Progenitor cell of endocrine pancreas (in vitro differentiated cells): ENCODE measurements around the gene LRMDA. TPM values are rescaled to one million over a fixed set of nuclear protein-coding genes. Genes with fewer than 3 reads are reported as not detected.

ENCODE experiments used
- DNase-seq: peaks from one replicate; pipeline ENCODE4 v3.0.0; 2021; ENCODE audit warnings: low spot score; ENCODE audit not compliant: unreplicated experiment
- H3K27ac Mint-ChIP-seq: 2 replicates; pipeline ENCODE4 v1.8.0; 2021; ENCODE audit warnings: mild to moderate bottlenecking, moderate library complexity, mixed read lengths
- H3K27me3 Mint-ChIP-seq: 2 replicates; pipeline ENCODE4 v1.8.0; 2021; ENCODE audit warnings: mixed read lengths
- H3K36me3 Mint-ChIP-seq: 2 replicates; pipeline ENCODE4 v1.8.0; 2022; ENCODE audit warnings: mixed read lengths; ENCODE audit not compliant: insufficient read depth
- H3K4me1 Mint-ChIP-seq: 2 replicates; pipeline ENCODE4 v1.8.0; 2021; ENCODE audit warnings: low read depth, mixed read lengths
- H3K4me3 Mint-ChIP-seq: 2 replicates; pipeline ENCODE4 v1.8.0; 2021; ENCODE audit warnings: low read depth, mild to moderate bottlenecking, moderate library complexity, mixed read lengths
- H3K9me3 Mint-ChIP-seq: 2 replicates; pipeline ENCODE4 v1.8.0; 2021; ENCODE audit warnings: low read depth, mixed read lengths
- CTCF ChIP-seq: fragments of 200-600 bp; sonication (generic); IDR thresholded peaks from one replicate; pipeline ENCODE4 v1.5.0; 2021; ENCODE audit warnings: antibody characterized with exemption, mild to moderate bottlenecking; ENCODE audit not compliant: unreplicated experiment
- total RNA-seq: library from RNA; stranded (reverse); gene quantifications from 2 replicates; pipeline ENCODE4 v1.2.1, GENCODE V29; 2021

Gene LRMDA
- total RNA-seq, 1 donor from 2014 or later = 6.5 TPM

- H3K9me3 Mint-ChIP-seq = no peaks in the 10 kb centered on the region
- no peak for DNase-seq
- H3K4me1 Mint-ChIP-seq = peaks cover 2% of the 10 kb centered on the region
- H3K27ac Mint-ChIP-seq = peak overlapping the region; percentile 87
- no peak for TF ChIP-seq CTCF
- no peak overlapping the region for H3K4me3 Mint-ChIP-seq
- peaks cover 5% of the 10 kb centered on the region for H3K27me3 Mint-ChIP-seq
- H3K36me3 Mint-ChIP-seq = no peaks in the 10 kb centered on the region
Measured at GRCh38 chr10:76080991-76081390, 649.6 kb downstream of the LRMDA start.

- Mint-ChIP-seq H3K36me3 (no peaks in the 10 kb centered on the region), H3K9me3 (no peaks in the 10 kb centered on the region), H3K27me3 (peaks cover 5% of the 10 kb centered on the region), H3K27ac (no peak overlapping the region), H3K4me1 (peaks cover 2% of the 10 kb centered on the region), H3K4me3 (no peak overlapping the region)
- no peak for TF ChIP-seq CTCF
- no peak for DNase-seq
Measured at GRCh38 chr10:76082232-76082631, 650.8 kb downstream of the LRMDA start.

- H3K27me3 Mint-ChIP-seq = peaks cover 5% of the 10 kb centered on the region
- H3K36me3 Mint-ChIP-seq = no peaks in the 10 kb centered on the region
- peaks cover 2% of the 10 kb centered on the region for H3K4me1 Mint-ChIP-seq
- H3K27ac Mint-ChIP-seq = no peak overlapping the region
- H3K4me3 Mint-ChIP-seq = no peak overlapping the region
- TF ChIP-seq CTCF = no peak
- no peak for DNase-seq
- no peaks in the 10 kb centered on the region for H3K9me3 Mint-ChIP-seq
Measured at GRCh38 chr10:76082956-76083355, 651.5 kb downstream of the LRMDA start.

- Mint-ChIP-seq H3K9me3 (peaks cover 3% of the 10 kb centered on the region), H3K4me3 (no peak overlapping the region), H3K4me1 (peaks cover 14% of the 10 kb centered on the region), H3K36me3 (no peaks in the 10 kb centered on the region), H3K27me3 (peaks cover 3% of the 10 kb centered on the region), H3K27ac (peak overlapping the region; percentile 60)
- DNase-seq = no peak
- TF ChIP-seq CTCF = no peak
Measured at GRCh38 chr10:76085002-76085816, 653.8 kb downstream of the LRMDA start.

- no peak overlapping the region for H3K27ac Mint-ChIP-seq
- no peak for DNase-seq
- peaks cover 2% of the 10 kb centered on the region for H3K36me3 Mint-ChIP-seq
- H3K4me3 Mint-ChIP-seq = no peak overlapping the region
- peaks cover 16% of the 10 kb centered on the region for H3K4me1 Mint-ChIP-seq
- H3K9me3 Mint-ChIP-seq = peaks cover 7% of the 10 kb centered on the region
- TF ChIP-seq CTCF = no peak
- peaks cover under 1% of the 10 kb centered on the region for H3K27me3 Mint-ChIP-seq
Measured at GRCh38 chr10:76085817-76086167, 654.4 kb downstream of the LRMDA start.
